ENCODE measurements around the gene PARP8. TPM values are rescaled to one million over a fixed set of nuclear protein-coding genes. Genes with fewer than 3 reads are reported as not detected.

Gene PARP8
- total RNA-seq, 1 donor from 2014 or later = 30.4 TPM

DNA sequence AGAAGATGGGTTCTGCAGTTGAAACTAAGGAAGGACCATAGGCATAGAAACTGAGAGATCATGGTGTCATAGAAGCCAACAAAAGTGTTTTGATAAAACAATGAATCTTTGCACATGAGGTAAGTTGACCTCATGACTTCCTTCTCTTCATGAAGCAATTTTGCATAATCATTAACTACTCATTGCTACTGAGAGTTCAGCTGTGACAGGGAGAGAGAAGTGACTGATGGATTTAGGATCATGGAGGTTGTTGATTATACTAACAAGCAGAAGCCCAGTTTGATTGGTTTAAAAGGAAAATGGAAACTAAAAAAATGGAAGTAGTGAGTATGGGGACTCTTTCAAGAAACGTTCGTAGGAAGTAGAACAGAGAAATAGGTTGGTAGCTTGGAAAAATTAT, 51.2 kb downstream of the PARP8 start:
- intact Hi-C loops (cut with DNase I) = no loop called here
- ATAC-seq (no peak), DNase-seq (ENCODE audit: low spot score) (no peak)

DNA sequence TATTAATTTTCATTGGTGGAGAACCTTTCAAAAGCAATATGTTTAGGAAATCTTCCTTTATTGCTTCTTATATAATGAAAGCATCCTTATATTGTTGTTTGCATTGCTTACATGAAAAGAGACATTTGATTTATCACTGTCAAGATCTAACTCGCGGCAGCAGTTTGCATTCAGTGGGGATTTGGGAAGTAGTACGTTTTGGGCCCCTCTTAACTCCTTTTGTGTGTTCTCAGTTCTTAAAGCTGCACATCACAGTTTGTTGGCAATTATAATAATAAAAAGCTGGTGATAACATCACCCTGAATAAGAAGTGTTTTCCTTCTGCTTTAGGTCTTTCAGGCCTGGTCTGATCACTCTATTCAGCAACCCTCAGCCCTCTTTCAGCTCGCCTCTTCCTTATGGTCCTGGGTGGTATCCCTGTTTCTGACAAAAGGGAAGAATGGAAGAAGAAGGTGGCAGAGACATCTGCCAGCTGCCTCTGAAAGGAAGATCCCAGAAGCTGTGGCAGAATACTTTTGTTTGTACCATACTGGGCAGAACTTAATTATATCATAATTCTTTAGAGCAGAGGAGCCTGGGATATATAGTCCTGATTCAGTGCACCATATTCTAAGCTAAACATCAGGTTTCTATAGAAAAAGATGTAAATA, 53.7 kb downstream of the PARP8 start:
- DNase-seq (ENCODE audit: low spot score) (no peak), ATAC-seq (no peak)
- intact Hi-C loops (cut with DNase I) = no loop called here

GRCh38 chr5:50722223-50722622, 55.8 kb downstream of the PARP8 start:
- intact Hi-C loops (cut with DNase I) = no loop called here
- DNase-seq (ENCODE audit: low spot score) (no peak), ATAC-seq (no peak)

DNA sequence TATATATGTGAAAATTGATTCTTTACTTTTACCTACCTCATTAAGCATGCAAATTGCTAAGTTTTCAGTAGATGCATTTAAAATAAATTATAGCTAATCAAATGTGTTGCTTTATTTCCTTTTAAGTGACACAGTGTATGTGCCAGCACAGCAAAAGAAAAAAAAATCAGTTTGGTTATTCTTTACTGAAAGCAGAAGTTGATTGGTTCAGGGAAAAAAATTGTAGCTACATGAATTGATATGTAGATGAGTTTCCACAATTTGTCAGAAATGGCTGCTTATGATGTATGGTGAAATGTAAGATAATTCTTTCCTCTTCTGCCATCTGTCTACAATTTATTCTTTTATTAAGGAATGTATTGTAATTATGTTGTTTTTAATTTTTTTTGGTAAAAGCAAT, 57.8 kb downstream of the PARP8 start:
- intact Hi-C loops (cut with DNase I) = no loop called here
- no peak for DNase-seq (ENCODE audit: low spot score)

GRCh38 chr5:50725800-50726474, 59.5 kb downstream of the PARP8 start:
- ATAC-seq (no peak), DNase-seq (ENCODE audit: low spot score) (no peak)
- intact Hi-C loops (cut with DNase I) = no loop called here

More for the DNA sequence above, 57.8 kb downstream of the PARP8 start:
- no peak for ATAC-seq

GRCh38 chr5:50726475-50727148, 60.2 kb downstream of the PARP8 start:
- DNase-seq (ENCODE audit: low spot score) (no peak), ATAC-seq (no peak)
- intact Hi-C loops (cut with DNase I) = no loop called here

GRCh38 chr5:50727149-50727496, 60.7 kb downstream of the PARP8 start:
- intact Hi-C loops (cut with DNase I) = no loop called here
- DNase-seq (ENCODE audit: low spot score) = no peak
- no peak for ATAC-seq

- intact Hi-C loops (cut with DNase I) = no loop called here
- no peak for DNase-seq (ENCODE audit: low spot score)
- no peak for ATAC-seq
Measured at GRCh38 chr5:50727845-50728244, 61.4 kb downstream of the PARP8 start.

DNA sequence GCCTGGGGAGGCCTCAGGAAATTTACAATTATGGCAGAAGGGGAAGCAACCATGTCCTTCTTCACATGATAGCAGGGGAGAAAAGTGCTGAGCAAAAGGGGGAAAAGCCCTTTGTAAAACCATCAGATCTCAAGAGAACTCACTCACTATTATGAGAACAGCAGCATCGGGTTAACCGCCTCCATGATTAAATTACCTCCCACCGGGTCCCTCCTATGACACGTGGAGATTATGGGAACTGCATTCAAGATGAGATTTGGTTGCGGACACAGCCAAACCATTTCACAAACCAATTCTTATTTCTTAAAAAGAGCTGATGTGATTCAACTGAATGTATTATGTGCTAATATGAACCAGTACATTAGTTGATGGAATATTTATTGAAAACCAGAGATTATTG, 63.9 kb downstream of the PARP8 start:
- intact Hi-C loops (cut with DNase I) = no loop called here
- ATAC-seq (no peak), DNase-seq (ENCODE audit: low spot score) (no peak)

DNA sequence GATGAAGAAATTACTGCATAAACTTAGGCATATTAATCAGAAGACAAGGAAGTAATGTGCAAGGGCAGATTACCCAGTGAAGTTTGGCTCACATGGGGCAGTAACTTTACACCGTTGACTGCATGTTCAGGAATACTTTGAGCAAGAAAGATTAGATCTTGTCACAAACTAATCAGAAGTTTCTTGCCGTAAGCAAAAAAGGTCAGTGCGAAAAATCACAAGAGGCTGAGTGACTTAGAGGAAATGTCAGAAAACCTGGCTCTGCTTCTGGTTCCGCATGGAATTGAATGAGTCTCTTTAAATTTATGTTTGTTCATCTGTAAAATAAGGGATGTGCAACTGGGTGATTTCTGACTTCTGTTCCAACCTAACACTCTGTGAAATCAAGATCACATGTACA, 64.4 kb downstream of the PARP8 start:
- intact Hi-C loops (cut with DNase I) = no loop called here
- ATAC-seq (no peak), DNase-seq (ENCODE audit: low spot score) (no peak)

DNA sequence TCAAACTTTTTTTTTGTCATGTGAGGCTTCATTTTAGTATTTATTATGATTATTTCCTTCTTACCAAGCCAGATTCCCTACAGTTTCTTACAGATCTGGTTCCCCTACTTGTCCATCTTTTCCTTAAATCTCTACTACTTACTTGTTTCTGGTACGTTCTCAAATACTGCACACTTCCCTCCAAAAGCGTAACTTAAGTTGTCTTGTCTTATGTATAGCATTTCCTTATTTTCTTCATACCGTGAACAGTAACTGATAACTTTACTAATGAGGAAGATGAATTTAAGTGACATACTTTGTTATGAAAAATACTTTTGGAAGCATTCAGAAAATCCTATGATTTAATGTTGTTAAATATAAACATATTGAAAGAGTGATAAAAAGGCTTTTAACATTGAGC, 67.3 kb downstream of the PARP8 start:
- intact Hi-C loops (cut with DNase I) = no loop called here
- no peak for ATAC-seq
- DNase-seq (ENCODE audit: low spot score) = no peak

GRCh38 chr5:50738864-50739263, 72.4 kb downstream of the PARP8 start:
- intact Hi-C loops (cut with DNase I) = no loop called here
- ATAC-seq (no peak), DNase-seq (ENCODE audit: low spot score) (no peak)

DNA sequence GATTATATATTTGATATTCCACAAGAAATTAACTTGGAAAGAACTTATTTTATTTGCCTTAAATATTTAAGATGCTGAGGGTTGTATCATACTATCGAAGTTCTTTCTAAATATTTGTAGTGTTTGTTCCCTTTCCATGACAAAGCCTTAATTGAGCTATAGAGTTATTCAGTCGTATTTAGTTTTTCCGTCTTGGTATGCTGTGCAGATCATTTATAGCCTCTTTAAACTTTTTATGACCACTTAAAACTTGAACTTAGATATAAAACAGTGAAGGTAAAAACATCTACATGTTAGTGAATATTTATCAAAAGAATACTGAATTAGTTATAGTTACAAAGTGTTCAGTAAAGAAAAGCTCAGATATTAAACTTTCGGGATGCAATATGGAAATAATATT, 74.4 kb downstream of the PARP8 start:
- no peak for DNase-seq (ENCODE audit: low spot score)
- ATAC-seq = no peak
- intact Hi-C loops (cut with DNase I) = no loop called here

- ATAC-seq (peak; percentile 61), DNase-seq (ENCODE audit: low spot score) (no peak)
Measured at GRCh38 chr5:50744776-50745175, 78.3 kb downstream of the PARP8 start.

GRCh38 chr5:50745221-50745910, 78.9 kb downstream of the PARP8 start:
- intact Hi-C loops (cut with DNase I) = no loop called here
- DNase-seq (ENCODE audit: low spot score) = no peak

More at GRCh38 chr5:50744776-50745175, 78.3 kb downstream of the PARP8 start:
- intact Hi-C loops (cut with DNase I) = no loop called here

DNA sequence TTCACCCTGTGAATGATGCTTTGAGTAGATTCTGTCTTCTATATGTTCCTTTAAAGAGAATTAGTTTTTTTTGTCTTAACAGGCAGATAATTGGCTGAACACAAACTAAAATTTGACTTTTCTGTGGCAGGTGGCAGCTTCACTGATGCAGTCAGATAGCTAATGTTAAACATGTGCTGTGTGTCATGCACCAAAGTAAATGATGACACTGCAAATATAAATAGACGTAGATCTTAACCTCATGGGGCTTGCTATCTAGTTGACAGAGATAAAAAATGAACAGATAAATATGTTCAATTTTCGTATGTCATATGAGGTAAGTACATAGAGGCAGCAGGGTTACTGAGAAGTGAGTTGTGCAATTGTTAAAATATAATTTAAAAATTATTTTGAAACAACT, 82.7 kb downstream of the PARP8 start:
- DNase-seq (ENCODE audit: low spot score) (no peak), ATAC-seq (no peak)
- intact Hi-C loops (cut with DNase I) = no loop called here

More at GRCh38 chr5:50745221-50745910, 78.9 kb downstream of the PARP8 start:
- no peak for ATAC-seq

DNA sequence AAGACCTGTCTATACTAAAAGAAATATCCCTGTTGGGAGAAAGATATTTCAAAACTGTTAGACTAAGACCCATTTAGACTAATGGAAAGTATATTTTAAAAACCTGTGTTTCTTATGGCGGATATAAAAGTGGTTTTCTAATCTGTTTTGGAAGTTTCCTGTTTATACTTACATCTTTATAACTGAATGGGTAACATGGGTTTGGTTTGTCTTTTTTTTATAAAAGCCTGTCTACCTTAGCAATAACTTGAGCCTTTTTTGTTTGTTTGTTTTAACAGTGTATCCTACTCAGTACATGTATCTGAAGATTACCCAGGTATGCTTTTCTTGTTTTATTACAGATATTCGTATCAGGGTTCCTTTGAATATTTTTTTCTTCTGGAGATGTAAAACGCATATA, 83.4 kb downstream of the PARP8 start:
- DNase-seq (ENCODE audit: low spot score) (no peak), ATAC-seq (no peak)
- intact Hi-C loops (cut with DNase I) = no loop called here

GRCh38 chr5:50751064-50751657, 84.7 kb downstream of the PARP8 start:
- no peak for ATAC-seq
- no peak for DNase-seq (ENCODE audit: low spot score)
- intact Hi-C loops (cut with DNase I) = no loop called here

DNA sequence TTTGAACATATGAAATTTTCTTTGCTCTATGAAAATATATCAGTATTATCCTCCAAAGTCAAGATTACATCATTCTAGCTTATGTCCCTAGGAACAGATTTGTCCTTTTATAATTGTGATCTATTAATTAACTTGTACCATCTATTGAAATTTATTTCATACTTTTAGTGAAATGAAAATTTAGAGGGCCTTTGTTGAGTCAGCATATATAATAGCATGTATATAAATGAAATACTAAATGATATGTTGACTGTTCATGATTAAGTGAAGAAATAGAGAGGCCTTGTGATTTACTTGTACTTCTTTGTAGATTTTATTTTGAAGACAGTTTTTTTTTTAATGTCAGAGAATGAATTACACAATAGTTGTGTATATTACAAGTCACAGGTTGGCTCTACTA, 86.4 kb downstream of the PARP8 start:
- DNase-seq (ENCODE audit: low spot score) = no peak
- intact Hi-C loops (cut with DNase I) = no loop called here
- no peak for ATAC-seq
